BLaER1 treated with 17β-estradiol and CSF1 and Interleukin-3, amounts not matched to agents 10 nM and 100 nM (cell line): Measurements from ENCODE around the gene PTPRN2.
"Not testable (repeated sequence)": the region's sequence is repeated elsewhere in the genome, so short reads cannot be mapped to it uniquely, and the experiment has no call there.

ENCODE experiments used
- H3K27ac ChIP-seq, 11 experiments: shearing (Covaris generic); formaldehyde crosslinking; 2 replicates each; pipeline ENCODE4 v1.8.1; 2022
- H3K27me3 ChIP-seq, 11 experiments: shearing (Covaris generic); formaldehyde crosslinking; 2 replicates each; pipeline ENCODE4 v1.8.1; 2022
- H3K36me3 ChIP-seq, 11 experiments: shearing (Covaris generic); formaldehyde crosslinking; 2 replicates each; pipeline ENCODE4 v1.8.1; 2022
- H3K4me1 ChIP-seq, 10 experiments: shearing (Covaris generic); formaldehyde crosslinking; 2 replicates each; pipeline ENCODE4 v1.8.1; 2022
- H3K4me2 ChIP-seq, 11 experiments: shearing (Covaris generic); formaldehyde crosslinking; 2 replicates each; pipeline ENCODE4 v1.8.1; 2022
- H3K4me3 ChIP-seq, 10 experiments: shearing (Covaris generic); formaldehyde crosslinking; 2 replicates each; pipeline ENCODE4 v1.8.1; 2022
- H3K9ac ChIP-seq, 11 experiments: shearing (Covaris generic); formaldehyde crosslinking; 2 replicates each; pipeline ENCODE4 v1.8.1; 2022
- H3K9me3 ChIP-seq, 11 experiments: shearing (Covaris generic); formaldehyde crosslinking; replicated peaks in 1 of 11; 2 replicates each; pipeline ENCODE4 v1.8.1; 2022
- H4K20me1 ChIP-seq, 11 experiments: shearing (Covaris generic); formaldehyde crosslinking; 2 replicates each; pipeline ENCODE4 v1.8.1; 2022
- Cebpa-rat ChIP-seq, 11 experiments: shearing (Covaris generic); IDR thresholded peaks; 2 replicates each; pipeline ENCODE4 v1.8.1; 2022

Gene PTPRN2

DNA sequence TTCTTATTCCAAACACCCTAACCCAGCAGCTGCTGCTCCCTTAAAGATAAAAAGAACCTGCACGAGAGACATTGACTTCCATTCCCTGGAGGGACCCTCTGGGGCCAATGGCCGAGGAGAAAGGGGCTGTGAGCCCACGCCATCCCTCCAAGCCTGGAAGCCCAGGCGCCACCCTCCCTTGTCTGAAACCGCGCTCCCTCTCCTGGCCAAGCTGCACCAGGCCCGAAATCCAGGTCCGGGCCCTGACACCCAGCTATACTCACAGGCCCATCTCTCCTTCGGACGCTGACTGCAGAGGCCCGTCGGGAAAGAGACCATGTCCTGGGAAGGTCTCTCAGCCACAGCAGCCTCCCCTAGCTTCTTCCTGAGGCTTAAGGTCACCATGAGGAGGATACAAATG lies 196.5 kb downstream of the PTPRN2 start:
- H3K36me3 ChIP-seq, result no peaks in the 10 kb centered on the region
- H3K27ac ChIP-seq, result no peak overlapping the region
- H3K27me3 ChIP-seq, result no peaks in the 10 kb centered on the region
- TF ChIP-seq Cebpa-rat (IDR thresholded peaks at IDR 0.05), result no peak
- no peak overlapping the region for H3K4me3 ChIP-seq
- no peaks in the 10 kb centered on the region for H3K9me3 ChIP-seq
- no peak overlapping the region for H3K9ac ChIP-seq
- H4K20me1 ChIP-seq, result no peaks in the 10 kb centered on the region; a peak in 1 of 22 replicates
- H3K4me2 ChIP-seq, result no peak overlapping the region
- peaks cover 5 to 15% (median 5%) of the 10 kb centered on the region in 10 experiments for H3K4me1 ChIP-seq

DNA sequence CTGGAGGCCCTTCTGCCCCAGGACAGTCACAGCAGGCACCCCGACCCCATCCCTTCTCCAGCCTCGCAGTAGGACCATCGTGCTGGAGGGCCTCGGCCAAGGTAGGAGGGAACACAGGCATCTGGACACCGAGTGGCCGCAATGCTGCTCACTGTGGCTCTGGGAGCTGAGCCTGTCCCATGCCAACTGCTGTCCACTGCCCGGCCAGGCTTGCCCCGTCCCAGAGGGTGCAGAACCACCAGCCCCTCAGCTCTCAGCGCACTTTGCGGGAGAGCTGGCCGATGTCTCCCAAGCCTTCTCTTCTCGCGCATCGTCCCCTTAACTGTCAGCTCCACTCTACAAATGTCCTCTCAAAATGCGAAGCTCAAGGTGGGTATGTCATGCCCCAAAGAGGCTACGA lies 197.2 kb downstream of the PTPRN2 start:
- no peak for TF ChIP-seq Cebpa-rat (IDR thresholded peaks at IDR 0.05)
- Histone ChIP-seq H3K36me3 (no peaks in the 10 kb centered on the region), H4K20me1 (no peaks in the 10 kb centered on the region; a peak in 1 of 22 replicates), H3K27ac (no peak overlapping the region), H3K4me2 (no peak overlapping the region), H3K4me3 (no peak overlapping the region), H3K4me1 (peaks cover 0 to 10% (median 0%) of the 10 kb centered on the region in 10 experiments; a peak in 3 of 20 replicates), H3K9me3 (no peaks in the 10 kb centered on the region), H3K27me3 (no peaks in the 10 kb centered on the region), H3K9ac (no peak overlapping the region)

- H3K27me3 ChIP-seq, result no peaks in the 10 kb centered on the region
- H3K9ac ChIP-seq, result no peak overlapping the region
- H3K36me3 ChIP-seq, result no peaks in the 10 kb centered on the region
- H3K4me2 ChIP-seq, result no peak overlapping the region
- H3K9me3 ChIP-seq, result no peaks in the 10 kb centered on the region
- peaks cover 0 to 10% (median 0%) of the 10 kb centered on the region in 10 experiments; a peak in 3 of 20 replicates for H3K4me1 ChIP-seq
- H3K4me3 ChIP-seq, result no peak overlapping the region
- no peaks in the 10 kb centered on the region; a peak in 1 of 22 replicates for H4K20me1 ChIP-seq
- no peak overlapping the region for H3K27ac ChIP-seq
- no peak for TF ChIP-seq Cebpa-rat (IDR thresholded peaks at IDR 0.05)
Measured at GRCh38 chr7:158389514-158390425, 197.9 kb downstream of the PTPRN2 start.

DNA sequence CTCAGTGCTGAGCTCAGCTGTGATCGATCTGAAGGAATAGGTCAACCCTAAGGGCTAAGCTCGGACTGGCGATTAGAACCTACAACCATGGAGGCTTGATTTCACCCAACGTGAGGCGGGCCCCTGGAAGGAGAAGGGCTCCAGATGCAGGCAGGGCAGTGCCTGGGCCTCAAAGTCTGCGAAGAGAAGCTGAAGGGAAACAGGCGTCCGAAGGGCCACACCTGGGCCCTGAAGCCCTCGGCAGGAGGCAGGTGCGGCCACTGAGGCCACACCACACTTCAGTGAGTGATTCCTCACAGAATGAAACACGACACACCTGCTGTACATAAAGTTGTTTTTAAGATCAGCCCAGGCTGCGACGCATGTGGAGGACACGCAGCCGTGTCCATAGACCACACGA lies 198.7 kb downstream of the PTPRN2 start:
- TF ChIP-seq Cebpa-rat (IDR thresholded peaks at IDR 0.05), result no peak
- peaks cover 0 to 10% (median 0%) of the 10 kb centered on the region in 10 experiments; a peak in 3 of 20 replicates for H3K4me1 ChIP-seq
- no peak overlapping the region for H3K4me3 ChIP-seq
- H3K9me3 ChIP-seq, result peaks cover 0 to 5% (median 0%) of the 10 kb centered on the region in 11 experiments; a peak in 4 of 22 replicates
- no peak overlapping the region for H3K27ac ChIP-seq
- H3K27me3 ChIP-seq, result no peaks in the 10 kb centered on the region
- H4K20me1 ChIP-seq, result no peaks in the 10 kb centered on the region; a peak in 1 of 22 replicates
- no peak overlapping the region for H3K4me2 ChIP-seq
- no peak overlapping the region for H3K9ac ChIP-seq
- no peaks in the 10 kb centered on the region for H3K36me3 ChIP-seq

- Histone ChIP-seq H3K9me3 (peaks cover 0 to 7% (median 0%) of the 10 kb centered on the region in 11 experiments; a peak in 4 of 22 replicates), H4K20me1 (no peaks in the 10 kb centered on the region; a peak in 1 of 22 replicates), H3K36me3 (no peaks in the 10 kb centered on the region), H3K4me2 (no peak overlapping the region), H3K27ac (no peak overlapping the region), H3K4me3 (no peak overlapping the region), H3K9ac (no peak overlapping the region), H3K27me3 (no peaks in the 10 kb centered on the region), H3K4me1 (peaks cover 0 to 10% (median 0%) of the 10 kb centered on the region in 10 experiments; a peak in 3 of 20 replicates)
- TF ChIP-seq Cebpa-rat (IDR thresholded peaks at IDR 0.05), result no peak
Measured at GRCh38 chr7:158388072-158388471, 199.6 kb downstream of the PTPRN2 start.

- H3K27me3 ChIP-seq, result no peaks in the 10 kb centered on the region
- TF ChIP-seq Cebpa-rat (IDR thresholded peaks at IDR 0.05), result no peak
- H3K4me3 ChIP-seq, result no peak overlapping the region
Measured at GRCh38 chr7:158387546-158387891, 200.1 kb downstream of the PTPRN2 start.

DNA sequence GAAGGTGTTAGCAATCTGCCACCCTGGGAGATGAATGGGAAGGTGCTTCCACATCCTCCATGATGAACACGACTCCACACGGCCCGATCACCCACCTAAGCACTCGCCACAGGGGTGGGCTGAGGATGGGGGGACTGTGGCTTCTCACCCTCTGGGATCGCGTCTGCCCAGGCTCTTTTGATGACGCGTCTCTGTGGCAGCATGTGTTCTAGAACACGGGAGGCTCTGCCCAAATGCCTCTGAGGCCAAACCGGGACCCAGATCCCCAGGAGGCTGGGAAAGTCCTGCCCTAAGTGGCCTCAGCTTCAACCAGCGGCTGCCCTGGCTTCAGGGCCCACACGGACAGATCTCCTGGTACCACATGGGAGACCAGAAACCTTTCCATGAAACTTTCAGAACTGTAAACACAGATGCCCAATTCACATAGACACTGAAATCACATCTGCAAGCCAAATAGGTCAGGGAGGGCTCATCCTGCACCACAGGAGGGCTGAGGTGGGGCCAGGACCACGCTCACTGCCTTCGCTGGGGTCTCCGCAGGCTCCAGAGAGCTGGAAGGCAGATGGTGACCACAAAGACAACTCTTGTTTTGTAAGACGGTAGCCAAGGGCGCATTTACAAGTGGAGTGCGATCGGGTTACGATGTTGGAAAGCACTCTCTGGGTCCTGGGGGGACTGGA lies 200.6 kb downstream of the PTPRN2 start:
- TF ChIP-seq Cebpa-rat (IDR thresholded peaks at IDR 0.05), result no peak
- Histone ChIP-seq H4K20me1 (no peaks in the 10 kb centered on the region; a peak in 1 of 22 replicates), H3K4me3 (no peak overlapping the region), H3K27me3 (no peaks in the 10 kb centered on the region), H3K27ac (no peak overlapping the region), H3K9ac (no peak overlapping the region), H3K36me3 (no peaks in the 10 kb centered on the region), H3K4me2 (no peak overlapping the region), H3K9me3 (peaks cover 0 to 14% (median 4%) of the 10 kb centered on the region in 11 experiments; a peak in 15 of 22 replicates), H3K4me1 (no peaks in the 10 kb centered on the region; a peak in 1 of 20 replicates)

More at GRCh38 chr7:158387546-158387891, 200.1 kb downstream of the PTPRN2 start:
- no peaks in the 10 kb centered on the region for H3K36me3 ChIP-seq
- no peaks in the 10 kb centered on the region; a peak in 1 of 22 replicates for H4K20me1 ChIP-seq
- no peak overlapping the region for H3K4me2 ChIP-seq
- H3K4me1 ChIP-seq, result peaks cover 0 to 5% (median 0%) of the 10 kb centered on the region in 10 experiments; a peak in 3 of 20 replicates
- no peak overlapping the region for H3K27ac ChIP-seq
- no peak overlapping the region for H3K9ac ChIP-seq
- peaks cover 0 to 9% (median 0%) of the 10 kb centered on the region in 11 experiments; a peak in 5 of 22 replicates for H3K9me3 ChIP-seq

DNA sequence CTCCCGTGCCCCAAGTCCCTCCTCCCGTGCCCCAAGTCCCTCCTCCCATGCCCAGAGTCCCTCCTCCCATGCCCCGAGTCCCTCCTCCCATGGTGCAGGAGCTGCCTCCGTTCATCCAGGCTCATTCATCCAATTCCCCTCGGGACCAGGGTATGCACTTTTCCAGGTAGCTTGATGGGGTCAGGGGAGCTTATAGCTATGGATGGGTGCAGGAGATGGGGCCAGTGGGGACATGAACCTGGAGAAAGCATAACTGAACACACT lies 201.3 kb downstream of the PTPRN2 start:
- H3K9me3 ChIP-seq, result peaks cover 6 to 21% (median 11%) of the 10 kb centered on the region in 11 experiments; a peak in 21 of 22 replicates
- H4K20me1 ChIP-seq, result no peaks in the 10 kb centered on the region; a peak in 1 of 22 replicates
- no peaks in the 10 kb centered on the region for H3K27me3 ChIP-seq
- H3K4me2 ChIP-seq, result no peak overlapping the region
- no peaks in the 10 kb centered on the region for H3K36me3 ChIP-seq
- no peak overlapping the region for H3K9ac ChIP-seq
- no peaks in the 10 kb centered on the region; a peak in 1 of 20 replicates for H3K4me1 ChIP-seq
- no peak overlapping the region for H3K27ac ChIP-seq
- TF ChIP-seq Cebpa-rat (IDR thresholded peaks at IDR 0.05), result no peak
- H3K4me3 ChIP-seq, result no peak overlapping the region

DNA sequence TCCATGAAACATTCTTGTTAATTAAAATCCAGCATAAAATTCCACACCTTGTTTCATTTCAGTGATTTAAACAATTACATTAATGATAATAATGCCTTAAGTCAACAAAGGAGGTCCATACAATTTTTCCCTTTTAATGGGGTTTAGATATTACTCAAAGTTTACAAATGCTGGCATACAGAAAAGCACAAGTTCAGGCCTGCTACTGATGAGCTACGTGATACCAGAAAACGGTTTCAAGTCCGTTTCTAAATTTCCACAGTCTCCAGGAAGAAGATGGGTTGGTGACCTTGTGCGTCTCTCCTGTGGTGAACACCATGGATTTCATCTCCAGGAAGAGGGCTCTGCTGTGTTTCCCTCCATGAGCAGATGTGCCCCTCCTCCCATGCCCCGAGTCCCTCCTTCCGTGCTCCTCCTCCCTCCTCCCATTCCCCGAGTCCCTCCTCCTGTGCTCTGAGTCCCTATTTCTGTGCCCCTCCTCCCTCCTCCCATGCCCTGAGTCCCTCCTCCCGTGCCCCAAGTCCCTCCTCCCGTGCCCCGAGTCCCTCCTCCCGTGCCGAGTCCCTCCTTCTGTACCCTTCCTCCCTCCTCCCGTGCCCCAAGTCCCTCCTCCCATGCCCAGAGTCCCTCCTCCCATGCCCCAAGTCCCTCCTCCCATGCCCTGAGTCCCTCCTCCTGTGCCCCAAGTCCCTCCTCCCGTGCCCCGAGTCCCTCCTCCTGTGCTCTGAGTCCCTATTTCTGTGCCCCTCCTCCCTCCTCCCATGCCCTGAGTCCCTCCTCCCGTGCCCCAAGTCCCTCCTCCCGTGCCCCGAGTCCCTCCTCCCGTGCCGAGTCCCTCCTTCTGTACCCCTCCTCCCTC lies 201.9 kb downstream of the PTPRN2 start:
- H3K36me3 ChIP-seq, H3K4me3 ChIP-seq, H4K20me1 ChIP-seq, H3K4me1 ChIP-seq, H3K27ac ChIP-seq, H3K9ac ChIP-seq, H3K4me2 ChIP-seq, H3K27me3 ChIP-seq: not testable (repeated sequence)
- peaks cover 12 to 27% (median 17%) of the 10 kb centered on the region in 11 experiments for H3K9me3 ChIP-seq
